GM23338 (cell line): ENCODE results near the gene SLC19A2.

Source experiments
- CREB1 ChIP-seq: fragments of 250-450 bp; sonication (Bioruptor Pico); IDR thresholded peaks from 2 replicates; pipeline ENCODE4 v1.5.0; 2020; ENCODE audit warnings: low read depth, mild to moderate bottlenecking, moderate library complexity
- CTCF ChIP-seq, 2 experiments: fragments of 200-600 bp in 1 of 2; sonication (generic) in 1 of 2; conservative IDR thresholded peaks; 2 replicates each; pipeline versions ENCODE4 v1.5.1 to v1.6.1; 2016 to 2017; ENCODE audit warnings: antibody characterized with exemption in 2 of 2, low read depth in 2 of 2, mild to moderate bottlenecking in 2 of 2, moderate library complexity in 1 of 2
- ETS1 ChIP-seq: IDR thresholded peaks from 2 replicates; pipeline ENCODE4 v1.6.1; 2016; ENCODE audit warnings: antibody characterized with exemption
- EZH2 ChIP-seq: fragments of 200-600 bp; sonication (generic); IDR thresholded peaks from one replicate; pipeline ENCODE4 v1.8.0; 2017; ENCODE audit warnings: antibody characterized with exemption, mild to moderate bottlenecking, low read depth; ENCODE audit not compliant: unreplicated experiment
- EZH2phosphoT487 ChIP-seq: fragments of 200-600 bp; sonication (generic); IDR thresholded peaks from one replicate; pipeline ENCODE4 v1.8.1; 2018; ENCODE audit warnings: antibody characterized with exemption; ENCODE audit not compliant: unreplicated experiment
- JUNB ChIP-seq: IDR thresholded peaks from one replicate; pipeline ENCODE4 v1.6.1; 2016; ENCODE audit warnings: antibody characterized with exemption; ENCODE audit not compliant: unreplicated experiment
- NANOG ChIP-seq: IDR thresholded peaks from 2 replicates; pipeline ENCODE4 v1.6.1; 2016; ENCODE audit warnings: antibody characterized with exemption, borderline replicate concordance
- POLR2AphosphoS5 ChIP-seq: IDR thresholded peaks from 2 replicates; pipeline ENCODE4 v1.6.1; 2016; ENCODE audit warnings: antibody characterized with exemption, low read depth
- REST ChIP-seq: IDR thresholded peaks from one replicate; pipeline ENCODE4 v1.6.1; 2018; ENCODE audit warnings: antibody characterized with exemption; ENCODE audit not compliant: unreplicated experiment
- STAT1 ChIP-seq: IDR thresholded peaks from one replicate; pipeline ENCODE4 v1.6.1; 2016; ENCODE audit warnings: antibody characterized with exemption; ENCODE audit not compliant: unreplicated experiment
- ZNF114 ChIP-seq: fragments of 250-450 bp; sonication (Bioruptor Pico); IDR thresholded peaks from 2 replicates; pipeline ENCODE4 v1.5.0; 2020; ENCODE audit warnings: mild to moderate bottlenecking, moderate library complexity
- ZNF331 ChIP-seq: fragments of 250-450 bp; sonication (Bioruptor Pico); IDR thresholded peaks from 2 replicates; pipeline ENCODE4 v1.5.0; 2020; ENCODE audit warnings: low read depth, mild to moderate bottlenecking, moderate library complexity
- ZNF462 ChIP-seq: fragments of 250-450 bp; sonication (Bioruptor Pico); IDR thresholded peaks from 2 replicates; pipeline ENCODE4 v1.5.0; 2020; ENCODE audit warnings: mild to moderate bottlenecking, moderate library complexity

GRCh38 chr1:169513208-169513607 lies 27.5 kb upstream of the SLC19A2 start:
- TF ChIP-seq CTCF (conservative IDR thresholded peaks at IDR 0.05; ENCODE audit: low read depth in 2 of 2) (no peak), EZH2phosphoT487 (no peak), NANOG (no peak), EZH2 (no peak), JUNB (no peak), CREB1 (CRISPR knock-in tag) (no peak), POLR2AphosphoS5 (no peak), STAT1 (no peak), ZNF331 (CRISPR knock-in tag) (no peak), REST (no peak), ETS1 (no peak), ZNF114 (CRISPR knock-in tag) (no peak), ZNF462 (no peak)
